ENCODE data around the gene PAM.

- TF ChIP-seq POLR2A (IDR thresholded peaks at IDR 0.05; ENCODE audit: low read depth, low read length) (no peak), POLR2AphosphoS5 (IDR thresholded peaks at IDR 0.05; ENCODE audit: low read depth, low read length) (no peak), TAF1 (IDR thresholded peaks at IDR 0.05; ENCODE audit: low read depth, low read length) (no peak), SPI1 (IDR thresholded peaks at IDR 0.05; ENCODE audit: low read depth, low read length) (no peak), PAX5 (IDR thresholded peaks at IDR 0.05; ENCODE audit: insufficient read depth, low read length, severe bottlenecking) (no peak)
These were observed 171.9 kb downstream of the PAM start for GRCh38 chr5:102927007-102927406.

All from GM12891 (cell line).